Measurements from ENCODE around the gene TMEM200A.

- TF ChIP-seq CTCF (IDR thresholded peaks at IDR 0.05) (no peak), POLR2A (IDR thresholded peaks at IDR 0.05) (no peak)
Observed at GRCh38 chr6:130431346-130431852, 65.6 kb downstream of the TMEM200A start.

Measured in prostate gland (tissue), 2 donors.